A673 (cell line): ENCODE measurements around the gene MUL1. TPM values are rescaled to one million over a fixed set of nuclear protein-coding genes. Genes with fewer than 3 reads are reported as not detected.

ENCODE experiments used
- BruUV-seq: library from RNA; stranded (reverse); fragments of 400-500 nt; replicated peaks from 2 replicates; lab custom pipeline; 2021; lab: Mats Ljungman, UMichigan
- CTCF ChIA-PET: fragments of 300-600 bp; sonication (Branson Sonifier 250); formaldehyde crosslinking; loops from one replicate; lab custom pipeline; 2022; ENCODE audit warnings: antibody characterized with exemption; lab: Charles Lee
- POLR2A ChIA-PET: fragments of 300-600 bp; sonication (Branson Sonifier 250); formaldehyde crosslinking; loops from one replicate; lab custom pipeline; 2022; ENCODE audit warnings: antibody characterized with exemption; ENCODE audit not compliant: low non-redundant PET; lab: Charles Lee
- DNase-seq: peaks from one replicate; pipeline ENCODE4 v3.0.0-alpha.2; 2015; ENCODE audit warnings: low spot score
- H3K27ac ChIP-seq: fragments of 200-600 bp; sonication (generic); 2 replicates; pipeline ENCODE4 v1.5.1; 2016; ENCODE audit warnings: mixed run types, low read depth, mild to moderate bottlenecking, mixed read lengths, antibody characterized with exemption, low read length; ENCODE audit not compliant: poor library complexity, severe bottlenecking
- H3K27me3 ChIP-seq: fragments of 200-600 bp; sonication (generic); replicated peaks from 2 replicates; pipeline ENCODE4 v1.6.1; 2017; ENCODE audit warnings: mixed run types, low read depth, mild to moderate bottlenecking, mixed read lengths, antibody characterized with exemption, low read length; ENCODE audit not compliant: insufficient read depth, poor library complexity
- H3K36me3 ChIP-seq: fragments of 200-600 bp; sonication (generic); 2 replicates; pipeline ENCODE4 v1.6.1; 2016; ENCODE audit warnings: mixed run types, mild to moderate bottlenecking, mixed read lengths, antibody characterized with exemption, low read length; ENCODE audit not compliant: insufficient read depth, poor library complexity, severe bottlenecking
- H3K4me1 ChIP-seq: fragments of 200-600 bp; sonication (generic); 2 replicates; pipeline ENCODE4 v1.6.1; 2017; ENCODE audit warnings: mixed run types, mild to moderate bottlenecking, mixed read lengths, antibody characterized with exemption, low read length; ENCODE audit not compliant: insufficient read depth, poor library complexity, severe bottlenecking
- H3K4me3 ChIP-seq: fragments of 200-600 bp; sonication (generic); 2 replicates; pipeline ENCODE4 v1.5.1; 2016; ENCODE audit warnings: low read depth, mixed run types, mild to moderate bottlenecking, mixed read lengths, low read length; ENCODE audit not compliant: poor library complexity, severe bottlenecking
- H3K9me3 ChIP-seq: fragments of 200-600 bp; sonication (generic); 2 replicates; pipeline ENCODE4 v1.6.1; 2016; ENCODE audit warnings: mixed run types, low read depth, mild to moderate bottlenecking, mixed read lengths, antibody characterized with exemption, low read length; ENCODE audit not compliant: poor library complexity, severe bottlenecking
- EZH2 ChIP-seq: fragments of 200-600 bp; sonication (generic); IDR thresholded peaks from 2 replicates; pipeline ENCODE4 v1.6.1; 2017; ENCODE audit warnings: borderline replicate concordance, low read depth, mild to moderate bottlenecking, mixed read lengths, antibody characterized with exemption, low read length; ENCODE audit not compliant: poor library complexity, severe bottlenecking
- intact Hi-C: fragments of 100-400 bp; cut with micrococcal nuclease; formaldehyde crosslinking; loops from one replicate; pipeline ENCODE4 v1.10.0; 2022; ENCODE audit not compliant: unreplicated experiment
- total RNA-seq: library from RNA; stranded (reverse); gene quantifications from 2 replicates; pipeline ENCODE4 v1.2.3, GENCODE V29; 2021
- TF ChIP-seq, protein P1 (sequence below): fragments of 300-800, 200-600 bp; sonication (generic); conservative IDR thresholded peaks from 2 replicates; pipeline ENCODE4 v1.5.1; 2017; ENCODE audit warnings: low read depth, mild to moderate bottlenecking, antibody characterized with exemption, low read length, moderate library complexity, mixed read lengths

Gene MUL1
- total RNA-seq, 1 experiment from 2014 or later = 21.6 TPM

DNA sequence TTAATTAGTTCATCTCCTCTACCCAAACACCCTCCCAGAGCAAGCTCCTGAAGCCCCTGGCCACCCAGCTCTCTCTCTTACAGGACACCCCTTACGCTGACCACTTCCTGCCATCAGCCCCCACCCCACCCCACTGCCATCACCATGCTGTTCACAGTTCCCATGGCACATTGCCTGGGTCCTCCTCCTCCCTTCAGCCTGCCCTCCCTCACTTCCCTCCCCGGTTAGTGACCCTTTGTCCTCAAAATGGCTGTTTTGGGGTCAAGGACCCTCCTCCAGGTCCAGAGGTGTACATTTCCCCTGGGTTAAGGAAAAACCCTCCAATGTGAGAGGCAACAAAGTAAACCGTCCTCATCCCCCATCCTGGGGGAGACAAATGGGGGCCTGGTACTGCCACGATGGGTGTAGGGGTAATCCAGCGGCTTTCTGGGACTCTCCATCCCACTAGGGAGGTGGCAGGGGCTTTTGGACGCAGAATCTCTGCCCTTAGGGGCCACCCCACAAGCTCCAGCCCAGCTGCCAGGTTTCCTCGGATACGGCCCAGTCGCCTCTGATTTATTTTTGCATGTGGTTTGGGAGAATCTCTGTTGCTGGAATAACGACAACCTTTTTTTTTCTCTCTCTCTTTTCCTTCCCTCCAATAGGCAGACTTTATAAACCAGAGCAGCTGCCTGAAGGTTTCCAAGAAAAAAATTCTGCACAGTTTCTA, 30.4 kb downstream of the MUL1 start:
- no peak overlapping the region for H3K27ac ChIP-seq
- CTCF ChIA-PET = no interaction called here
- H3K9me3 ChIP-seq = no peaks in the 10 kb centered on the region
- no peaks in the 10 kb centered on the region for H3K4me1 ChIP-seq
- no peak for DNase-seq
- intact Hi-C loops = no loop called here
- TF ChIP-seq, protein P1, sequence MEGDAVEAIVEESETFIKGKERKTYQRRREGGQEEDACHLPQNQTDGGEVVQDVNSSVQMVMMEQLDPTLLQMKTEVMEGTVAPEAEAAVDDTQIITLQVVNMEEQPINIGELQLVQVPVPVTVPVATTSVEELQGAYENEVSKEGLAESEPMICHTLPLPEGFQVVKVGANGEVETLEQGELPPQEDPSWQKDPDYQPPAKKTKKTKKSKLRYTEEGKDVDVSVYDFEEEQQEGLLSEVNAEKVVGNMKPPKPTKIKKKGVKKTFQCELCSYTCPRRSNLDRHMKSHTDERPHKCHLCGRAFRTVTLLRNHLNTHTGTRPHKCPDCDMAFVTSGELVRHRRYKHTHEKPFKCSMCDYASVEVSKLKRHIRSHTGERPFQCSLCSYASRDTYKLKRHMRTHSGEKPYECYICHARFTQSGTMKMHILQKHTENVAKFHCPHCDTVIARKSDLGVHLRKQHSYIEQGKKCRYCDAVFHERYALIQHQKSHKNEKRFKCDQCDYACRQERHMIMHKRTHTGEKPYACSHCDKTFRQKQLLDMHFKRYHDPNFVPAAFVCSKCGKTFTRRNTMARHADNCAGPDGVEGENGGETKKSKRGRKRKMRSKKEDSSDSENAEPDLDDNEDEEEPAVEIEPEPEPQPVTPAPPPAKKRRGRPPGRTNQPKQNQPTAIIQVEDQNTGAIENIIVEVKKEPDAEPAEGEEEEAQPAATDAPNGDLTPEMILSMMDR = no peak
- no peak for TF ChIP-seq EZH2
- POLR2A ChIA-PET = no interaction called here
- H3K27me3 ChIP-seq = peaks cover 85% of the 10 kb centered on the region
- H3K4me3 ChIP-seq = no peak overlapping the region
- no peaks in the 10 kb centered on the region for H3K36me3 ChIP-seq
- no TSS peak for BruUV-seq

DNA sequence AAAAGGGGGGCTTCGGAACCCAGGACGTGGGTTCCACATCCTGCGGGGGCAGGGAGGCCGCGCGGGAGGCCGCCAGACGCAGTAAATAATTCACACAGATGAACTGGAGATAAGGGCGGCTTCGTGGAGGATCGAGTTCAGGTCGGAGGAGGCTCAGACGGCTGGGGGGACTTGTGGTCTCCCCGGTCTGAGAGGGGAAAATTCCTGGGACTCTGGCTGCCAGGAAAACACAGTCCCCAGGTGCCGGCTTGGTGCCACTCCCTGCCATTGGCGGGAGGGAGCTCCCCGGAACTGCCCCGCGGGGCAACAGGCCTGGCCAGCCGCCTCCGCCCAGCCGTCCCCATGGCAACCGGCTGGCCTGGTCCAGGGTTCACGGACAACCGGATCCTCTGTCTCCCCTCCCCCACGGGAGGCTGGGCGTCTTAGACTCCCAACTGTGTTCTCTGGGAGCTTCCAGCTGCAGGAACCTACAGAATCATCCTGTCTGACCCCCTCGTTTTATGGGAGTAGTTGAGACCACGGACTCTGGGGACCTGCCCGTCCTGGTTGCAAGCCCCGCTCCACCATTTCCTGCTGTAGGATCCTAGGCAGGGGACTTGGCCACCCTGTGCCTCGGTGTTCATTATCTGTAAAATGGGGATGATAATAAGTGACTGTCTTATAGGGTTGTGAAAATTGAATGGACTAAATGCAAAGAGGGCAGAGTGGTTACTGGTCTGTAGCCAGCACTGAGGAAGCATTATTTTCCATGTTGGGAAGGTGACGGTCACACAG, 31.5 kb downstream of the MUL1 start:
- Histone ChIP-seq H3K9me3 (no peaks in the 10 kb centered on the region), H3K4me3 (no peak overlapping the region), H3K27ac (no peak overlapping the region), H3K4me1 (no peaks in the 10 kb centered on the region), H3K27me3 (peaks cover 74% of the 10 kb centered on the region), H3K36me3 (no peaks in the 10 kb centered on the region)
- ChIA-PET CTCF (no interaction called here), POLR2A (no interaction called here)
- DNase-seq = no peak
- intact Hi-C loops = no loop called here
- TF ChIP-seq, protein P1 = no peak
- no peak for TF ChIP-seq EZH2
- BruUV-seq = no TSS peak

- Histone ChIP-seq H3K36me3 (no peaks in the 10 kb centered on the region), H3K4me1 (no peaks in the 10 kb centered on the region), H3K9me3 (no peaks in the 10 kb centered on the region), H3K27ac (no peak overlapping the region), H3K4me3 (no peak overlapping the region), H3K27me3 (peaks cover 61% of the 10 kb centered on the region)
- intact Hi-C loops = no loop called here
- ChIA-PET POLR2A (interaction anchor here (0.7 kb wide), 1 partner anchor 1491 kb away, joined by 4 read pairs; no protein-coding TSS in a partner anchor), CTCF (no interaction called here)
- TF ChIP-seq, protein P1 = no peak
- no peak for TF ChIP-seq EZH2
- no TSS peak for BruUV-seq
- no peak for DNase-seq
Measured at GRCh38 chr1:20474996-20475395, 33.0 kb downstream of the MUL1 start.
